IPS DF 6.9 (cell line): ENCODE data around the gene PRR20B.
"Not testable (repeated sequence)": the region's sequence is repeated elsewhere in the genome, so short reads cannot be mapped to it uniquely, and the experiment has no call there.

Experiments used
- DNase-seq: peaks from one replicate; pipeline ENCODE4 v3.0.0-alpha.2; 2013; ENCODE audit warnings: low read depth, low spot score
- H3K27ac ChIP-seq: one replicate; pipeline ENCODE4 v1.5.1; 2013; ENCODE audit warnings: low read length, control low read depth
- H3K27me3 ChIP-seq: 2 replicates; pipeline ENCODE4 v1.6.1; 2013; ENCODE audit warnings: mild to moderate bottlenecking, low read length; ENCODE audit not compliant: control insufficient read depth, insufficient read depth
- H3K36me3 ChIP-seq: 2 replicates; pipeline ENCODE4 v1.6.1; 2013; ENCODE audit warnings: low read length; ENCODE audit not compliant: control insufficient read depth, insufficient read depth
- H3K4me1 ChIP-seq: 2 replicates; pipeline ENCODE4 v1.6.1; 2013; ENCODE audit warnings: low read length; ENCODE audit not compliant: control insufficient read depth, insufficient read depth
- H3K4me3 ChIP-seq: 2 replicates; pipeline ENCODE4 v1.5.1; 2013; ENCODE audit warnings: mild to moderate bottlenecking, low read length
- H3K9me3 ChIP-seq: 2 replicates; pipeline ENCODE4 v1.6.1; 2013; ENCODE audit warnings: low read length, inconsistent platforms; ENCODE audit not compliant: control insufficient read depth, insufficient read depth
- WGBS: extraction: QIAGEN DNeasy Blood & Tissue Kit; methylation state at CpG from one replicate; pipeline ENCODE4 v1.1.7; 2013; ENCODE audit warnings: mixed read lengths, missing lambda C conversion rate; ENCODE audit not compliant: insufficient read length, insufficient coverage; 5-methylcytosine and 5-hydroxymethylcytosine counted together

PRR20B gene

GRCh38 chr13:57160332-57160731 lies 13.0 kb downstream of the PRR20B start, which contains the start of gene PRR20D:
PRR20D (plus strand) TSS chr13:57160632; CDS start chr13:57161019, 387 bp downstream.
- H3K4me1 ChIP-seq, H3K36me3 ChIP-seq, H3K27me3 ChIP-seq, DNase-seq, H3K27ac ChIP-seq, H3K4me3 ChIP-seq, H3K9me3 ChIP-seq: not testable (repeated sequence)
- WGBS, result no CpG with 5 or more reads among the region's 22 CpGs

GRCh38 chr13:57166897-57167296 lies 19.6 kb downstream of the PRR20B start, which contains the start of gene PRR20E:
PRR20E (plus strand) TSS chr13:57167197; CDS start chr13:57167584, 387 bp downstream.
- H3K4me3 ChIP-seq, H3K27me3 ChIP-seq, DNase-seq, H3K4me1 ChIP-seq, H3K36me3 ChIP-seq, H3K9me3 ChIP-seq, H3K27ac ChIP-seq: not testable (repeated sequence)
- no CpG with 5 or more reads among the region's 22 CpGs for WGBS

GRCh38 chr13:57191667-57192066 lies 44.4 kb downstream of the PRR20B start:
- no peaks in the 10 kb centered on the region for H3K9me3 ChIP-seq
- H3K4me1 ChIP-seq, result no peaks in the 10 kb centered on the region
- no peak for DNase-seq
- no peaks in the 10 kb centered on the region for H3K27me3 ChIP-seq
- no CpG with 5 or more reads among the region's 1 CpG for WGBS
- no peak overlapping the region for H3K27ac ChIP-seq
- no peaks in the 10 kb centered on the region for H3K36me3 ChIP-seq
- H3K4me3 ChIP-seq, result no peak overlapping the region
